Neural cell (in vitro differentiated cells): Measurements from ENCODE around the gene TBC1D16. TPM values are rescaled to one million over a fixed set of nuclear protein-coding genes. Genes with fewer than 3 reads are reported as not detected.

ENCODE experiments used
- H2AFZ ChIP-seq: fragments of 200-600, 300-800 bp; sonication (generic), shearing (Covaris generic); 2 replicates; pipeline ENCODE4 v1.6.0; 2014; ENCODE audit warnings: low read depth, mild to moderate bottlenecking, antibody characterized with exemption, low read length, moderate library complexity
- H3F3A ChIP-seq: fragments of 200-600 bp; shearing (Covaris generic); 2 replicates; pipeline ENCODE4 v1.6.1; 2016; ENCODE audit warnings: mild to moderate bottlenecking, moderate library complexity, mixed read lengths, antibody characterized with exemption, low read length; ENCODE audit not compliant: insufficient read depth, poor library complexity, severe bottlenecking
- H3K27ac ChIP-seq: fragments of 200-600, 300-800 bp; sonication (generic), shearing (Covaris generic); 2 replicates; pipeline ENCODE4 v1.5.1; 2014; ENCODE audit warnings: mild to moderate bottlenecking, low read length, moderate library complexity
- H3K27me3 ChIP-seq: fragments of 300-800, 200-600 bp; sonication (generic), shearing (Covaris generic); 2 replicates; pipeline ENCODE4 v1.6.0; 2014; ENCODE audit warnings: mild to moderate bottlenecking, low read depth, low read length, moderate library complexity; ENCODE audit not compliant: insufficient read depth
- H3K36me3 ChIP-seq: fragments of 300-800, 200-600 bp; sonication (generic), shearing (Covaris generic); 2 replicates; pipeline ENCODE4 v1.5.1; 2014; ENCODE audit warnings: mild to moderate bottlenecking, antibody characterized with exemption, low read length, moderate library complexity; ENCODE audit not compliant: insufficient read depth
- H3K4me2 ChIP-seq: fragments of 300-800, 200-600 bp; sonication (generic), shearing (Covaris generic); 2 replicates; pipeline ENCODE4 v1.6.0; 2014; ENCODE audit warnings: mild to moderate bottlenecking, low read length
- H3K4me3 ChIP-seq: fragments of 300-800, 200-600 bp; sonication (generic), shearing (Covaris generic); 2 replicates; pipeline ENCODE4 v1.5.1; 2014; ENCODE audit warnings: mild to moderate bottlenecking, low read length, moderate library complexity
- H3K79me2 ChIP-seq: fragments of 200-600 bp; shearing (Covaris generic); replicated peaks from 2 replicates; pipeline ENCODE4 v1.6.0; 2014; ENCODE audit warnings: mild to moderate bottlenecking, low read length, moderate library complexity; ENCODE audit not compliant: insufficient read depth
- H3K9ac ChIP-seq: fragments of 300-800, 200-600 bp; sonication (generic), shearing (Covaris generic); 2 replicates; pipeline ENCODE4 v1.6.1; 2016; ENCODE audit warnings: mild to moderate bottlenecking, low read length, mixed read lengths
- H3K9me2 ChIP-seq: fragments of 200-600 bp; shearing (Covaris generic); 2 replicates; pipeline ENCODE4 v1.6.1; 2016; ENCODE audit warnings: mild to moderate bottlenecking, low read length, mixed read lengths; ENCODE audit not compliant: insufficient read depth
- H3K9me3 ChIP-seq: fragments of 200-600, 300-800 bp; sonication (generic), shearing (Covaris generic); 2 replicates; pipeline ENCODE4 v1.6.1; 2016; ENCODE audit warnings: mild to moderate bottlenecking, mixed run types, low read length, moderate library complexity, mixed read lengths
- H4K20me1 ChIP-seq: fragments of 200-600 bp; shearing (Covaris generic); 2 replicates; pipeline ENCODE4 v1.6.1; 2016; ENCODE audit warnings: mild to moderate bottlenecking, mixed run types; ENCODE audit not compliant: insufficient read depth
- EP300 ChIP-seq: fragments of 450-650 bp; conservative IDR thresholded peaks from 2 replicates; pipeline ENCODE4 v1.6.1; 2014; ENCODE audit warnings: antibody characterized with exemption, mild to moderate bottlenecking, moderate library complexity; ENCODE audit not compliant: poor library complexity, severe bottlenecking
- EZH2 ChIP-seq: fragments of 200-600, 300-800 bp; shearing (Covaris generic), sonication (generic); IDR thresholded peaks from 2 replicates; pipeline ENCODE4 v1.6.1; 2014; ENCODE audit warnings: antibody characterized with exemption, low read length, borderline replicate concordance, mild to moderate bottlenecking; ENCODE audit not compliant: insufficient read depth, poor library complexity, severe bottlenecking
- MXI1 ChIP-seq: fragments of 450-650 bp; conservative IDR thresholded peaks from 2 replicates; pipeline ENCODE4 v1.6.1; 2014; ENCODE audit warnings: antibody characterized with exemption, mild to moderate bottlenecking; ENCODE audit not compliant: poor library complexity, severe bottlenecking
- POLR2AphosphoS5 ChIP-seq: IDR thresholded peaks from 2 replicates; pipeline ENCODE4 v1.6.1; 2012
- RAD21 ChIP-seq: fragments of 450-650 bp; conservative IDR thresholded peaks from 2 replicates; pipeline ENCODE4 v1.6.1; 2014; ENCODE audit warnings: antibody characterized with exemption, mild to moderate bottlenecking, moderate library complexity
- SMC3 ChIP-seq: fragments of 450-650 bp; conservative IDR thresholded peaks from 2 replicates; pipeline ENCODE4 v1.6.1; 2014; ENCODE audit warnings: antibody characterized with exemption, mild to moderate bottlenecking, moderate library complexity; ENCODE audit not compliant: poor library complexity
- TAF1 ChIP-seq: IDR thresholded peaks from 2 replicates; pipeline ENCODE4 v1.6.1; 2012; ENCODE audit warnings: low read depth
- polyA plus RNA-seq: library from polyadenylated mRNA; depleted of rRNA; stranded (reverse); fragments of >200 nt; gene quantifications from 2 replicates; pipeline ENCODE4 v1.2.3, GENCODE V29; 2014
- TF ChIP-seq, protein P1 (sequence below): IDR thresholded peaks from 2 replicates; pipeline ENCODE4 v1.6.1; 2012; ENCODE audit warnings: borderline replicate concordance
- TF ChIP-seq, protein P2 (sequence below): fragments of 450-650 bp; IDR thresholded peaks from 2 replicates; pipeline ENCODE4 v1.5.1; 2014; ENCODE audit warnings: antibody characterized with exemption, mild to moderate bottlenecking, moderate library complexity; ENCODE audit not compliant: poor library complexity, severe bottlenecking

TBC1D16 gene
- polyA plus RNA-seq, 1 donor from 2014 or later, result 19.8 TPM

GRCh38 chr17:80071116-80071841, 35.6 kb upstream of the TBC1D16 start (continued):
- TF ChIP-seq, protein P1, sequence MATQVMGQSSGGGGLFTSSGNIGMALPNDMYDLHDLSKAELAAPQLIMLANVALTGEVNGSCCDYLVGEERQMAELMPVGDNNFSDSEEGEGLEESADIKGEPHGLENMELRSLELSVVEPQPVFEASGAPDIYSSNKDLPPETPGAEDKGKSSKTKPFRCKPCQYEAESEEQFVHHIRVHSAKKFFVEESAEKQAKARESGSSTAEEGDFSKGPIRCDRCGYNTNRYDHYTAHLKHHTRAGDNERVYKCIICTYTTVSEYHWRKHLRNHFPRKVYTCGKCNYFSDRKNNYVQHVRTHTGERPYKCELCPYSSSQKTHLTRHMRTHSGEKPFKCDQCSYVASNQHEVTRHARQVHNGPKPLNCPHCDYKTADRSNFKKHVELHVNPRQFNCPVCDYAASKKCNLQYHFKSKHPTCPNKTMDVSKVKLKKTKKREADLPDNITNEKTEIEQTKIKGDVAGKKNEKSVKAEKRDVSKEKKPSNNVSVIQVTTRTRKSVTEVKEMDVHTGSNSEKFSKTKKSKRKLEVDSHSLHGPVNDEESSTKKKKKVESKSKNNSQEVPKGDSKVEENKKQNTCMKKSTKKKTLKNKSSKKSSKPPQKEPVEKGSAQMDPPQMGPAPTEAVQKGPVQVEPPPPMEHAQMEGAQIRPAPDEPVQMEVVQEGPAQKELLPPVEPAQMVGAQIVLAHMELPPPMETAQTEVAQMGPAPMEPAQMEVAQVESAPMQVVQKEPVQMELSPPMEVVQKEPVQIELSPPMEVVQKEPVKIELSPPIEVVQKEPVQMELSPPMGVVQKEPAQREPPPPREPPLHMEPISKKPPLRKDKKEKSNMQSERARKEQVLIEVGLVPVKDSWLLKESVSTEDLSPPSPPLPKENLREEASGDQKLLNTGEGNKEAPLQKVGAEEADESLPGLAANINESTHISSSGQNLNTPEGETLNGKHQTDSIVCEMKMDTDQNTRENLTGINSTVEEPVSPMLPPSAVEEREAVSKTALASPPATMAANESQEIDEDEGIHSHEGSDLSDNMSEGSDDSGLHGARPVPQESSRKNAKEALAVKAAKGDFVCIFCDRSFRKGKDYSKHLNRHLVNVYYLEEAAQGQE, result no peak

DNA sequence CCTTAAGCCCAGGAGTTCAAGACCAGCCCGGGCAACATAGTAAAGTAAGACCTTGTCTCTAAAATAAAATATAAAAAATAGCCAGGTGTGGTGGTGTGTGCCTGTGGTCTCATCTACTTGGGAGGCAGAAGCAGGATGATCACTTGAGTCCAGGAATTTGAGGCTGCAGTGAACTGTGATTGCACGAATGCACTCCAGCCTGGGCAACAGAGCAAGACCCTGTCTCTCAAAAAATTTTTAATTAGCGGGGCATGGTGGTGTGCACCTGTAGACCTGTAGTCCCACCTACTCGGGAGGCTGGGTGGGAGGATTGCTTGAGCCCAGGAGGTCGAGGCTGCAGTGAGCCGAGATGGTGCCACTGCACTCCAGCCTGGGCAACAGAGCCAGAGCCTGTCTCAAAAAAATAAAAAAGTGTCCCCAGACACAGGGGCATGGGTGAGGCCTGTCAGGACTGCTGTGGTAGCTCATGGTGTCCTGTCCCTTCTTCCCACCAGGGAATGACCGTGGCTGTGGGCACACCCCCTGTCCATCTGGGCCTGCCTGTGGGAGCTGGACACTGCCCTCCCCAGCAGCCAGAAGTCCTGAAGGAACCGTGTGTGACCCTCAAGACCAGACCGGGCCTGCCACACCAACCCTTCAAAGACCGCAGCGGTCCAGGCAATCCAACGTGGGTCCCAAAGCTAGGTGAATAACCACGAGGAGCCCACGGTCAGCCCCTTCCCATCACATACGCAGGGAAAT, 34.9 kb upstream of the TBC1D16 start:
- no peaks in the 10 kb centered on the region for H3K27me3 ChIP-seq
- no peak overlapping the region for H3K9ac ChIP-seq
- H3F3A ChIP-seq, result no peaks in the 10 kb centered on the region
- H3K79me2 ChIP-seq, result no peaks in the 10 kb centered on the region
- H3K36me3 ChIP-seq, result no peaks in the 10 kb centered on the region
- H3K9me2 ChIP-seq, result no peaks in the 10 kb centered on the region
- no peak overlapping the region for H3K4me2 ChIP-seq
- no peak overlapping the region for H3K4me3 ChIP-seq
- no peaks in the 10 kb centered on the region for H4K20me1 ChIP-seq
- H2AFZ ChIP-seq, result no peak overlapping the region
- no peaks in the 10 kb centered on the region for H3K9me3 ChIP-seq
- TF ChIP-seq EZH2 (no peak), POLR2AphosphoS5 (no peak), RAD21 (no peak), SMC3 (no peak), EP300 (no peak), TAF1 (no peak), MXI1 (no peak)
- TF ChIP-seq, protein P1, result no peak
- TF ChIP-seq, protein P2, sequence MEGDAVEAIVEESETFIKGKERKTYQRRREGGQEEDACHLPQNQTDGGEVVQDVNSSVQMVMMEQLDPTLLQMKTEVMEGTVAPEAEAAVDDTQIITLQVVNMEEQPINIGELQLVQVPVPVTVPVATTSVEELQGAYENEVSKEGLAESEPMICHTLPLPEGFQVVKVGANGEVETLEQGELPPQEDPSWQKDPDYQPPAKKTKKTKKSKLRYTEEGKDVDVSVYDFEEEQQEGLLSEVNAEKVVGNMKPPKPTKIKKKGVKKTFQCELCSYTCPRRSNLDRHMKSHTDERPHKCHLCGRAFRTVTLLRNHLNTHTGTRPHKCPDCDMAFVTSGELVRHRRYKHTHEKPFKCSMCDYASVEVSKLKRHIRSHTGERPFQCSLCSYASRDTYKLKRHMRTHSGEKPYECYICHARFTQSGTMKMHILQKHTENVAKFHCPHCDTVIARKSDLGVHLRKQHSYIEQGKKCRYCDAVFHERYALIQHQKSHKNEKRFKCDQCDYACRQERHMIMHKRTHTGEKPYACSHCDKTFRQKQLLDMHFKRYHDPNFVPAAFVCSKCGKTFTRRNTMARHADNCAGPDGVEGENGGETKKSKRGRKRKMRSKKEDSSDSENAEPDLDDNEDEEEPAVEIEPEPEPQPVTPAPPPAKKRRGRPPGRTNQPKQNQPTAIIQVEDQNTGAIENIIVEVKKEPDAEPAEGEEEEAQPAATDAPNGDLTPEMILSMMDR, result no peak
- H3K27ac ChIP-seq, result no peak overlapping the region
